Panc1 (cell line): Measurements from ENCODE around the gene ARHGEF38. TPM values are rescaled to one million over a fixed set of nuclear protein-coding genes. Genes with fewer than 3 reads are reported as not detected.
"Not testable (repeated sequence)": the region's sequence is repeated elsewhere in the genome, so short reads cannot be mapped to it uniquely, and the experiment has no call there.

ENCODE experiments used
- ATAC-seq: fragments of 200-7000 bp; cut with Tn5 transposase; 2 replicates; pipeline ENCODE4 v1.9.1; 2020; ENCODE audit warnings: mild to moderate bottlenecking, moderate library complexity
- BruUV-seq: library from RNA; stranded (reverse); fragments of 400-500 nt; replicated peaks from 2 replicates; lab custom pipeline; 2021; lab: Mats Ljungman, UMichigan
- CTCF ChIA-PET: fragments of 300-600 bp; sonication (Branson Sonifier 250); formaldehyde crosslinking; loops from one replicate; lab custom pipeline; 2022; ENCODE audit warnings: antibody characterized with exemption; lab: Charles Lee
- POLR2A ChIA-PET: fragments of 300-600 bp; sonication (Branson Sonifier 250); formaldehyde crosslinking; loops from one replicate; lab custom pipeline; 2022; ENCODE audit warnings: antibody characterized with exemption; lab: Charles Lee
- DNase-seq: peaks from one replicate; pipeline ENCODE4 v3.0.0-alpha.2; 2010; ENCODE audit warnings: low read depth, low spot score
- H3K27ac ChIP-seq: 2 replicates; pipeline ENCODE4 v1.5.1; 2011; ENCODE audit warnings: mild to moderate bottlenecking, low read length, inconsistent platforms
- H3K27me3 ChIP-seq: fragments of 200-500 bp; sonication (Bioruptor generic); 2 replicates; pipeline ENCODE4 v1.6.0; 2014; ENCODE audit warnings: low read length, inconsistent platforms; ENCODE audit not compliant: control insufficient read depth, insufficient read depth
- H3K36me3 ChIP-seq: fragments of 200-500 bp; sonication (Bioruptor generic); 2 replicates; pipeline ENCODE4 v1.5.1; 2014; ENCODE audit warnings: inconsistent platforms, mild to moderate bottlenecking, low read length, moderate library complexity; ENCODE audit not compliant: control insufficient read depth, insufficient read depth
- H3K4me1 ChIP-seq: 2 replicates; pipeline ENCODE4 v1.5.1; 2011; ENCODE audit warnings: inconsistent platforms, mild to moderate bottlenecking, low read length, moderate library complexity; ENCODE audit not compliant: control insufficient read depth, insufficient read depth
- H3K4me3 ChIP-seq, 2 experiments: 2 replicates each; pipeline ENCODE4 v1.5.1; 2011 to 2012; ENCODE audit warnings: low read depth in 2 of 2, low read length in 2 of 2, mild to moderate bottlenecking in 2 of 2, inconsistent platforms in 1 of 2, moderate library complexity in 1 of 2
- H3K9me3 ChIP-seq: fragments of 200-500 bp; sonication (Bioruptor generic); 2 replicates; pipeline ENCODE4 v1.5.1; 2014; ENCODE audit warnings: low read depth, mild to moderate bottlenecking, inconsistent platforms, low read length, moderate library complexity; ENCODE audit not compliant: control insufficient read depth, insufficient read depth
- POLR2AphosphoS5 ChIP-seq: IDR thresholded peaks from 2 replicates; pipeline ENCODE4 v1.6.1; 2012; ENCODE audit warnings: mild to moderate bottlenecking, low read depth, low read length, moderate library complexity
- SIN3A ChIP-seq: IDR thresholded peaks from 2 replicates; pipeline ENCODE4 v1.6.1; 2012; ENCODE audit warnings: low read depth, mild to moderate bottlenecking, low read length, moderate library complexity, borderline replicate concordance; ENCODE audit not compliant: insufficient read depth
- TCF7L2 ChIP-seq: IDR thresholded peaks from 2 replicates; pipeline ENCODE4 v1.6.1; 2011; ENCODE audit warnings: mild to moderate bottlenecking, low read depth, low read length, inconsistent platforms
- in situ Hi-C: cut with HindIII; loops from 2 replicates; pipeline ENCODE4 v1.10.0; 2016; ENCODE audit warnings: low sequenced_read_pairs, low pct_unique_long_range_greater_than_20kb
- intact Hi-C: fragments of 100-400 bp; cut with micrococcal nuclease; formaldehyde crosslinking; loops from one replicate; pipeline ENCODE4 v1.10.0; 2022; ENCODE audit not compliant: unreplicated experiment
- total RNA-seq: library from RNA; stranded (reverse); gene quantifications from one replicate; pipeline ENCODE4 v1.2.1, GENCODE V29; 2021; ENCODE audit not compliant: unreplicated experiment
- TF ChIP-seq, protein P1 (sequence below), 2 experiments: IDR thresholded peaks; 2 replicates each; pipeline ENCODE4 v1.6.1; 2011 to 2012; ENCODE audit warnings: low read depth in 2 of 2, control low read depth in 1 of 2, low read length in 1 of 2, mild to moderate bottlenecking in 1 of 2, moderate library complexity in 1 of 2; ENCODE audit not compliant: insufficient read depth in 1 of 2
- TF ChIP-seq, protein P2 (sequence below): fragments of 450-650 bp; IDR thresholded peaks from 2 replicates; pipeline ENCODE4 v1.5.1; 2017; ENCODE audit warnings: mild to moderate bottlenecking

Gene ARHGEF38
- total RNA-seq, 1 experiment from 2014 or later, result not detected

GRCh38 chr4:105605493-105605892 lies 53.1 kb downstream of the ARHGEF38 start:
- BruUV-seq, result no TSS peak
- in situ Hi-C loops, result no loop called here
- POLR2A ChIA-PET, result no interaction called here

GRCh38 chr4:105607876-105608275 lies 55.5 kb downstream of the ARHGEF38 start:
- no peak for ATAC-seq
- CTCF ChIA-PET, result no interaction called here
- DNase-seq, result no peak
- BruUV-seq, result no TSS peak
- Histone ChIP-seq H3K27me3 (no peaks in the 10 kb centered on the region), H3K4me1 (no peaks in the 10 kb centered on the region), H3K36me3 (no peaks in the 10 kb centered on the region), H3K27ac (no peak overlapping the region), H3K9me3 (no peaks in the 10 kb centered on the region), H3K4me3 (no peak overlapping the region)
- in situ Hi-C loops (no loop called here), intact Hi-C loops (no loop called here)
- POLR2A ChIA-PET, result no interaction called here
- no peak for TF ChIP-seq TCF7L2

More at GRCh38 chr4:105605493-105605892, 53.1 kb downstream of the ARHGEF38 start:
- H3K4me1 ChIP-seq, result no peaks in the 10 kb centered on the region
- ATAC-seq (no peak), DNase-seq (no peak)
- H3K27me3 ChIP-seq, result no peaks in the 10 kb centered on the region
- CTCF ChIA-PET, result no interaction called here
- H3K36me3 ChIP-seq, result no peaks in the 10 kb centered on the region
- no peaks in the 10 kb centered on the region for H3K9me3 ChIP-seq
- intact Hi-C loops, result no loop called here
- no peak overlapping the region for H3K27ac ChIP-seq
- H3K4me3 ChIP-seq, result no peak overlapping the region
- TF ChIP-seq POLR2AphosphoS5 (no peak), SIN3A (no peak), TCF7L2 (no peak)

- BruUV-seq, POLR2A ChIA-PET, CTCF ChIA-PET, H3K4me3 ChIP-seq, H3K27ac ChIP-seq, ATAC-seq, intact Hi-C loops, H3K27me3 ChIP-seq, H3K36me3 ChIP-seq, in situ Hi-C loops, H3K9me3 ChIP-seq, H3K4me1 ChIP-seq, DNase-seq: not testable (repeated sequence)
Observed at GRCh38 chr4:105609819-105610218, 57.4 kb downstream of the ARHGEF38 start.

DNA sequence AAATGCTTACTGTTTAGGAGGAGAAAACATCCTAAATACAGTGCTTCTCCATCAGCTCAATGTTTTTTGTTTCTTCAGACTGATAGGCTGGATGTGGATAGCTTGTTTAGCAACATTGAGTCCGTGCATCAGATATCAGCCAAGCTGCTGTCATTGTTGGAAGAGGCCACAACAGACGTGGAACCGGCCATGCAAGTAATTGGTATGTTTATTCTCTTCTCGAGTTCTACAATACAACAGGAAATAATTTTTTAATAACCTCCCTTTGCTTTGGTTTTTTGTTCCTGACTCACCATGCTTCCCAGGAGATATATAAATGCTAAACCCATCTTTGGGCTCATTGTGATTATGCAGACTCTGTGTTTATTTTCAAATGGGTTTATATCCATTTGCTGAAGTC lies 60.9 kb downstream of the ARHGEF38 start:
- TF ChIP-seq TCF7L2 (no peak), SIN3A (no peak)
- TF ChIP-seq, protein P1, sequence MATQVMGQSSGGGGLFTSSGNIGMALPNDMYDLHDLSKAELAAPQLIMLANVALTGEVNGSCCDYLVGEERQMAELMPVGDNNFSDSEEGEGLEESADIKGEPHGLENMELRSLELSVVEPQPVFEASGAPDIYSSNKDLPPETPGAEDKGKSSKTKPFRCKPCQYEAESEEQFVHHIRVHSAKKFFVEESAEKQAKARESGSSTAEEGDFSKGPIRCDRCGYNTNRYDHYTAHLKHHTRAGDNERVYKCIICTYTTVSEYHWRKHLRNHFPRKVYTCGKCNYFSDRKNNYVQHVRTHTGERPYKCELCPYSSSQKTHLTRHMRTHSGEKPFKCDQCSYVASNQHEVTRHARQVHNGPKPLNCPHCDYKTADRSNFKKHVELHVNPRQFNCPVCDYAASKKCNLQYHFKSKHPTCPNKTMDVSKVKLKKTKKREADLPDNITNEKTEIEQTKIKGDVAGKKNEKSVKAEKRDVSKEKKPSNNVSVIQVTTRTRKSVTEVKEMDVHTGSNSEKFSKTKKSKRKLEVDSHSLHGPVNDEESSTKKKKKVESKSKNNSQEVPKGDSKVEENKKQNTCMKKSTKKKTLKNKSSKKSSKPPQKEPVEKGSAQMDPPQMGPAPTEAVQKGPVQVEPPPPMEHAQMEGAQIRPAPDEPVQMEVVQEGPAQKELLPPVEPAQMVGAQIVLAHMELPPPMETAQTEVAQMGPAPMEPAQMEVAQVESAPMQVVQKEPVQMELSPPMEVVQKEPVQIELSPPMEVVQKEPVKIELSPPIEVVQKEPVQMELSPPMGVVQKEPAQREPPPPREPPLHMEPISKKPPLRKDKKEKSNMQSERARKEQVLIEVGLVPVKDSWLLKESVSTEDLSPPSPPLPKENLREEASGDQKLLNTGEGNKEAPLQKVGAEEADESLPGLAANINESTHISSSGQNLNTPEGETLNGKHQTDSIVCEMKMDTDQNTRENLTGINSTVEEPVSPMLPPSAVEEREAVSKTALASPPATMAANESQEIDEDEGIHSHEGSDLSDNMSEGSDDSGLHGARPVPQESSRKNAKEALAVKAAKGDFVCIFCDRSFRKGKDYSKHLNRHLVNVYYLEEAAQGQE (IDR thresholded peaks at IDR 0.05; ENCODE audit: insufficient read depth in 1 of 2, low read depth in 2 of 2, low read length in 1 of 2), result no peak
- TF ChIP-seq, protein P2, sequence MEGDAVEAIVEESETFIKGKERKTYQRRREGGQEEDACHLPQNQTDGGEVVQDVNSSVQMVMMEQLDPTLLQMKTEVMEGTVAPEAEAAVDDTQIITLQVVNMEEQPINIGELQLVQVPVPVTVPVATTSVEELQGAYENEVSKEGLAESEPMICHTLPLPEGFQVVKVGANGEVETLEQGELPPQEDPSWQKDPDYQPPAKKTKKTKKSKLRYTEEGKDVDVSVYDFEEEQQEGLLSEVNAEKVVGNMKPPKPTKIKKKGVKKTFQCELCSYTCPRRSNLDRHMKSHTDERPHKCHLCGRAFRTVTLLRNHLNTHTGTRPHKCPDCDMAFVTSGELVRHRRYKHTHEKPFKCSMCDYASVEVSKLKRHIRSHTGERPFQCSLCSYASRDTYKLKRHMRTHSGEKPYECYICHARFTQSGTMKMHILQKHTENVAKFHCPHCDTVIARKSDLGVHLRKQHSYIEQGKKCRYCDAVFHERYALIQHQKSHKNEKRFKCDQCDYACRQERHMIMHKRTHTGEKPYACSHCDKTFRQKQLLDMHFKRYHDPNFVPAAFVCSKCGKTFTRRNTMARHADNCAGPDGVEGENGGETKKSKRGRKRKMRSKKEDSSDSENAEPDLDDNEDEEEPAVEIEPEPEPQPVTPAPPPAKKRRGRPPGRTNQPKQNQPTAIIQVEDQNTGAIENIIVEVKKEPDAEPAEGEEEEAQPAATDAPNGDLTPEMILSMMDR, result no peak
- no peaks in the 10 kb centered on the region for H3K36me3 ChIP-seq
- intact Hi-C loops, result no loop called here
- ChIA-PET POLR2A (no interaction called here), CTCF (no interaction called here)
- BruUV-seq, result no TSS peak
- H3K4me3 ChIP-seq, result no peak overlapping the region
- no peak overlapping the region for H3K27ac ChIP-seq
- H3K27me3 ChIP-seq, result no peaks in the 10 kb centered on the region
- H3K9me3 ChIP-seq, result no peaks in the 10 kb centered on the region
- H3K4me1 ChIP-seq, result no peaks in the 10 kb centered on the region
- no peak for DNase-seq
- in situ Hi-C loops, result no loop called here
- no peak for ATAC-seq
